ENCODE data around the gene CSTF2T. TPM values are rescaled to one million over a fixed set of nuclear protein-coding genes. Genes with fewer than 3 reads are reported as not detected.

Gene CSTF2T
- polyA plus RNA-seq, 1 donor: 36.3 TPM

DNA sequence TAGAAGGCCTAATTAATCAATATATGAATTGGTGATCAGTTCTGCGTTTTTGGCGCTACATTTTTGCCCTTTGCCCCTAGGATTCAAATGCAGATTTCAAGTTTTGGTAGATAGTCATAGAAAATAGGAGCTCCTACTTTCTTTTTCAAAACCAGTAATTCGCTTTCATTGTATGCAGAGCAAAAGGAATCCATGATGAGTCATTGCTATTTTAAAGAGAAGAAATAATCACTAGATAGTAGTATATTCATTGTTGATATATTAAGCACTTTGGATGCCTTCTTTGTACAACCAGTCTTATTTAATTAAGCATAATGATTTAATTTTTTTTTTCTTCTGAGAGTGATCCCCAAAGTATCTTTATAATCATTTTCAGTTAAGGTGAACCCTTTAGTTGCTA lies 50.3 kb downstream of the CSTF2T start:
- no peak for DNase-seq
